NCI-H187 (cell line): ENCODE measurements around the gene SPSB1.

ENCODE experiments used
- DNase-seq, 2 experiments: peaks; one replicate each; lab custom pipeline; 2025; lab: John Stamatoyannopoulos, UW

Gene SPSB1

GRCh38 chr1:9300573-9300972, 7.9 kb downstream of the SPSB1 start:
- DNase-seq, result no peak

- no peak for DNase-seq
Observed at GRCh38 chr1:9302745-9303524, 10.2 kb downstream of the SPSB1 start.

GRCh38 chr1:9303916-9304315, 11.2 kb downstream of the SPSB1 start:
- DNase-seq, result no peak

- DNase-seq, result no peak
Observed at GRCh38 chr1:9305216-9305615, 12.5 kb downstream of the SPSB1 start.

GRCh38 chr1:9306006-9306405, 13.3 kb downstream of the SPSB1 start:
- DNase-seq, result no peak

GRCh38 chr1:9307303-9307702, 14.6 kb downstream of the SPSB1 start:
- DNase-seq, result no peak

GRCh38 chr1:9308236-9308785, 15.6 kb downstream of the SPSB1 start:
- DNase-seq, result no peak

GRCh38 chr1:9309080-9309479, 16.4 kb downstream of the SPSB1 start:
- DNase-seq, result no peak

GRCh38 chr1:9309991-9310390, 17.3 kb downstream of the SPSB1 start:
- DNase-seq, result no peak

- DNase-seq, result no peak
Observed at GRCh38 chr1:9311029-9311428, 18.3 kb downstream of the SPSB1 start.

- no peak for DNase-seq
Observed at GRCh38 chr1:9311479-9311878, 18.8 kb downstream of the SPSB1 start.

GRCh38 chr1:9312168-9312720, 19.6 kb downstream of the SPSB1 start:
- DNase-seq, result no peak

- DNase-seq, result no peak
Observed at GRCh38 chr1:9313576-9313975, 20.9 kb downstream of the SPSB1 start.

GRCh38 chr1:9314111-9314510, 21.4 kb downstream of the SPSB1 start:
- DNase-seq, result no peak

GRCh38 chr1:9314711-9315379, 22.2 kb downstream of the SPSB1 start:
- no peak for DNase-seq

- no peak for DNase-seq
Observed at GRCh38 chr1:9315411-9316079, 22.9 kb downstream of the SPSB1 start.

- no peak for DNase-seq
Observed at GRCh38 chr1:9316080-9316444, 23.4 kb downstream of the SPSB1 start.

GRCh38 chr1:9316512-9316911, 23.8 kb downstream of the SPSB1 start:
- no peak for DNase-seq

- no peak for DNase-seq
Observed at GRCh38 chr1:9317072-9317471, 24.4 kb downstream of the SPSB1 start.

- no peak for DNase-seq
Observed at GRCh38 chr1:9317591-9318417, 25.1 kb downstream of the SPSB1 start.

GRCh38 chr1:9319208-9319788, 26.6 kb downstream of the SPSB1 start:
- DNase-seq, result no peak
